HG03097 (cell line): ENCODE results near the gene RALA.

Source experiments
- ATAC-seq: cut with Tn5 transposase; IDR thresholded peaks from one replicate; pipeline ENCODE4 v1.9.1; 2021; ENCODE audit not compliant: unreplicated experiment, low FRiP score

RALA gene

DNA sequence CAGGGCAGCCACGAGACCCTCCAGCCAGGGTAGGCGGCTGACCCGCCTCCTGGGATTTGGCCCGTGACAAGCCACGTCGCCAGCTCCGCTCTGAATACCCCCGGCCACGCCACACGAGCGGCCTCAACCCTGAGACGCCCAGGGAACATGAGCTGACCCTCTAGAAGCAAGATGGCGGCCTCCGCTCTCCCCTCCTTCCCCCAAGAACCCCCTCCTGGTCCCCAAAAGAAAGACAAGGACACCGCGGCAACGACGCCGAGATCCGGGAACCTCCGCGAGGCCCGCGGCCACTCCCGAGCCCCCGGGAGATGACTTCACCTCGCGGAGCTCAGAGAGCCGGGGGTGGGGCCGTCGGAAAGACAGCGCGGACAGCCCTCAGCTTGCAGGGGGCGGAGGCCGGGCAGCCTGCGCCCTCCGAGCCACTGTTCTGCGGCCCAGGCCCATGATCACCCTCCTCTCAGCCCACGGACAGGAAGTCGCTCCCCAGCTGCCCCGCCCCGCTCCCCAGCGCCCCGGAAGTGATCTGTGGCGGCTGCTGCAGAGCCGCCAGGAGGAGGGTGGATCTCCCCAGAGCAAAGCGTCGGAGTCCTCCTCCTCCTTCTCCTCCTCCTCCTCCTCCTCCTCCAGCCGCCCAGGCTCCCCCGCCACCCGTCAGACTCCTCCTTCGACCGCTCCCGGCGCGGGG is at the start of gene RALA:
Gene RALA, plus strand, starts transcription at position 526 of the 685 bp plus-strand sequence. CDS start 63,096 bp downstream, outside the sequence.
- ATAC-seq: peak; percentile 90

DNA sequence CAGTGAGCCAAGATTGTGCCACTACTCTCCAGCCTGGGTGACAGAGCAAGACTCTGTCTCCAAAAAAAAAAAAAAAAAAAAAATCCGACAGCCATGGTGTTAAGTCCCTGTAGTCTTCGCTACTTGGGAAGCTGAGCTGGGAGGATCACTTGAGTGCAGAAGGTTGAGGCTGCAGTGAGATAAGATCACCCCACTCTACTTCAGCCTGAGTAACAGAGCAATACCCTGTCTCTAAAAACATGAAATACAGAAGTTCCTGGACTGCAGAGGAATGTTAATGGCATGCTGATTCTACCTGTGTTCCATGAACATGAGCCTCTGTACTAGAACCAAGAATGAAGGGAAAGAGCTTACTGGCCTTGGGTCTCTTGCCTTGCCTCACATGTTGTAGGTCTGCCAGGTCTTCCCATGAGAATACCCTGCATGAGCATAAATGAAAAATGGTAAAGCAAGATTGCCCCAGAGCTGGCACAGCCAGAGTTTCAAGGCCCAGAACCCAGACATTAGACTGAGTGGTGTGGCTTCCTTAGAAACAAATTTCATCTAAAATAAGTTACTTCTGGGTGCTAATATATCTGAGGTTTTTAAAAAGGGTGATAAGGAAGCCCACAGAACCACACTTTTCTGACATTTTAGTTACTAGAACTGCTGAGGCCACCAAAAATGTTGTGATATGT is 48.6 kb upstream of the RALA start:
- ATAC-seq: no peak

DNA sequence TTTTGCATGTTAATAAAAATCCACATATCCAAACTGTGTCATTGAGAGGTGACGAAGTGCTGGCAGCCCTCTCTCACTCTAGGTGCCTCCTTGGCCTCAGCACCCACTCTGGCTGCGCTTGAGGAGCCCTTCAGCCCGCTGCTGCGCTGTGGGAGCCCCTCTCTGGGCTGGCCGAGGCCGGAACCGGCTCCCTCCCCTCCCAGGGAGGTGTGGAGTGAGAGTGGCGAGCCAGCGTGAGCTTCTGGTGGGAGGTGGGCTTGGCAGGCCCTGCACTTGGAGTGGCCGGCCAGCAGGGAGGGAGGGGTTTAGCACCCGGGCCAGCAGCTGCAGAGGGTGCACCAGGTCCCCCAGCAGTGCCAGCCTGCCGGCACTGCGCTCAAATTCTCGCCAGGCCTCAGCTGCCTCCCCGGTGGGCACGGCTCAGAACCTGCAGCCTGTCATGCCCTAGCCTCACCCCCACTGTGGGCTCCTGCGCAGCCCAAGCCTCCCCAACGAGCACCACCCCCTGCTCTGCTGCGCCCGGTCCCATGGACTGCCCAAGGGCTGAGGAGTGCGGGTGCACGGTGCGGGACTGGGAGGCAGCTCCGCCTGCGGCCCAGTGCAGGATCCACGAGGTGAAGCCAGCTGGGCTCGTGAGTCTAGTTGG is 46.0 kb upstream of the RALA start:
- no peak for ATAC-seq

DNA sequence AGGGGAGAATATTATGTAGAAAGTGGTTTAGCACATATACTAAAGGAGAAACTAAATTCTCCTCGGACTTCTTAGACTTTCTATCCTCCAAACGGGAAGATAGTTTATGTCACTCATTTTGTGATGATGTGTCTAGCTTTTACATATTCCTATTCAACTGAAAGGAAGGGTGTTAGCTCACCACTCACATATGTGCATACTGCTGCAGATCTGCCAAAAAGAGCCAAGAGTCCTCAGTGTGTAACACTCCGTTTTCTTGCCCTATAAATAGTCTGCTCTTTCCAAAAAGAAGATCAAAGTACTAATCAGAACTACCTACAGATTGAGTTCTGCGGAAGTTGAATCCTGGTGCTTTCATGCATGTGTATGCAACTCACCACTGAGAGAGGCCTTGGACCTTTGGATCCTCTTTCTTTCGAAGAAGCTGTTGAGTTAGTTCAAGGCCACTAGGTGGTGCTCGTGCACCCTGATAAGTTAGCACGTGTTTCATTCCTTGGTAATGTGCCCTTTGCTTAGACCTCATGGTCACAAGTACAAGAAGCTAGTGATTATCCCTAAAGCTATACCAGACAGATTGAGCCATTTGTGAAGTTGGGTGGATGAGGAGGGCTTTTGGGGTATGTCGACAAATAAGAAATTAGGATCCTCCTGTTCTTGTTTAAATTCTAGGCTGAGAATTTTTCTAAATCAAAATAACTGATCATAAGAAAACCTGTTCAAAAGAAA is 43.1 kb upstream of the RALA start:
- peak; percentile 84 for ATAC-seq

DNA sequence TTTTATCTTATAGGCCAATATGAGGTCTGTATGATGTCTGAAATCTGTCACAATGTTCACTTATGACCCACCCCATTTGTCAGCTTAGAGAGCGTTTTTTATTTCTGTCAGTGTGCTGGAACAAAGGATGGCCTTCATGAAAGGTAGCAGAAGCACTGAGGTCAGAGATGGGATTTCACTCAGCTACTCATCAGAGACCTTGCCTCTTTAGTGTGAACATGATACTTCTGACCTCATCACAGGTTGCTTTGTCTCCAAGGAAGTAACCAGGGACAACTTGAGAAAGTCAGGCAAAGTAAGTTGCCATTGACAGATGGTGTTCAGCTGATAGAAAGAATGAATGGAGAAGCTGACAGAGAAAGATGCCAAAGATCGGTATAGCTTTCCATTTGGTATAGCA is 40.8 kb upstream of the RALA start:
- no peak for ATAC-seq

DNA sequence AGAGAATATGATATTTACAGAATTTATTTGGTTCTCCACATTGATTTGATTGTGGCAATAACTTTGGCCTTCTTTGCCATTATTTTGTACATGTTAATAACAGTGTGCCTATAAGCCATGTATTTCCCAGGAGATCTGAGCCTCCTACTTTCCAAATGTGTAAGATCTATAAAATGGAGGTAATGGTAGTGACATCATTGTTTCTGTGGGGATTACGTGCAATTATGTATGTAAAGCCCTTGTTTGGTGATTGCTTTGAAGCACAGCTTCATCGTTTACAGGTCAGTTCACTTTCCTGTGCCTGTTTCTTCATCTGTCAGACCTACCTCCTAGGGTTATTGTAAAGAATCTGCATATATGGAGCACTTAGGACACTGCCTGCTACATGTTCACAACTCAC is 39.8 kb upstream of the RALA start:
- ATAC-seq: no peak

DNA sequence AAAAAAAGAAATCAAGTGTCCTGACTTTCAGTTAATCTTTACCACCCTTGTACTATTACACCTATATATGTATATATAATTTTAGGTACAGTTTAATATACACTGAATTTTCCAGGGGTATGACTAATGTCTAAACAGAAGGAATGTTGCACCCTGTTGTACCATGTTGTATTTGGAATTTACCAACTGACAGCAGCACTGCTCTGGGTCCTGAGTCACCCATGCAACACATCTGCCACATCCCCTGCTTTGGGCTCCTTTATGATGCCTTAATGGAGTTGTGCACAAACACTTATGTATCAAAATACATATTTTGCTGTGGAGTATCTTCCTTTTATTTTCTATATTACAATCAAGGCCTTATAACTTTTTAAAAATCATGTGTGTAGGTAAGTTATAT is 36.0 kb upstream of the RALA start:
- ATAC-seq: no peak

- ATAC-seq: no peak
Measured at GRCh38 chr7:39588416-39588815, 35.0 kb upstream of the RALA start.

DNA sequence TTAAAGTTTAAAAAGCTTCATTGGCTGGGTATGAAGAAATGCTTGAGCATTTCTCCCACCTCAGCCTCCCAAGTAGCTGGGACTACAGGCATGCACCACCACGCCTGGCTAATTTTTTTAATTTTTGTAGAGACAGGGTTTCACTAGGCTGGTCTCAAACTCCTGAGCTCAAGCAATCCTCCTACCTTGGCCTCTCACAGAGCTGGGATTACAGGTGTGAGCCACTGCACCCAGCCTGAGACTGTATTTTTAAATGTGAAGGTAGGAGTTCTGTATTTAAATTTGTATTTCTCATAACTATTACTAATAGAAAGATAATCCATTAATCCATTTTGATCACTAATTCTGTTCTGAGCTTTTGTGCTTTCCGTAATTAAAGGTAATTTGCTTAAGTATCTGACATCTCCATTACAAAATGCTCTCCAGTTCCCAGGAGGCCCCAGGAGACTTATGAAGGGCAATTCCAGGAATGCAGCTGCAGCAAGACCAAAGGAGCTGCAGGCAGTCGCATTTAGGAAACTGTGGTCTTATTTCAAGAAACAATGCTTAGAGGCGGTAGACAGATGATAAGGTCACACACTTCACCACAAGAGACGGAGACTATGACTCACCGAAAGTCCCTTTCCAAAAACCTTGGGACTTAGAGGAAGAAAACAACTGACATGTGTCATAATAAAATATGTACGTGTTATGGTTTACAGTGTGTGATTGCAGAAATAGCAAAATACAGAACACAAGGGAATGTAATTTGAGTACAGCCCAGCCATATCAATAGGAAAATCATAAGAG is 33.9 kb upstream of the RALA start:
- ATAC-seq: peak; percentile 92

DNA sequence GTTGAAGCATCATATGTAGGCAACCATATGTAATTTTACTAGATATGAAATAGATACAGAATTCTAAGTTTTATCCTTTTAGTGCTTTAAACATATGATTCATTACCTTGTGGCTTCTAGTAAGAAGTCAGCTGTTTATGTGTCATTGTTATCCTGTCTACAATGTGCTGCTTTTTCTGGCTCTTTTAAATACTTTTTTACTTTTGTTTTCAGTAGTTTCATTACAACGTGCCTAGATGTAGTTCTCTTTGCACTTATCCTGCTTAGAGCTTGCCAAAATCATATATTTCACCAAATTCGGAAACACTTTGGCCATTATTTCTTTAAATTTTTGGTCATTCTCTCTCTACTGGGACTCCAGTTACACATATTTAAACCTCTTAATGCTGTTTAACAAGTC is 30.8 kb upstream of the RALA start:
- ATAC-seq: no peak

GRCh38 chr7:39594988-39595620 is 28.3 kb upstream of the RALA start:
- ATAC-seq: no peak

DNA sequence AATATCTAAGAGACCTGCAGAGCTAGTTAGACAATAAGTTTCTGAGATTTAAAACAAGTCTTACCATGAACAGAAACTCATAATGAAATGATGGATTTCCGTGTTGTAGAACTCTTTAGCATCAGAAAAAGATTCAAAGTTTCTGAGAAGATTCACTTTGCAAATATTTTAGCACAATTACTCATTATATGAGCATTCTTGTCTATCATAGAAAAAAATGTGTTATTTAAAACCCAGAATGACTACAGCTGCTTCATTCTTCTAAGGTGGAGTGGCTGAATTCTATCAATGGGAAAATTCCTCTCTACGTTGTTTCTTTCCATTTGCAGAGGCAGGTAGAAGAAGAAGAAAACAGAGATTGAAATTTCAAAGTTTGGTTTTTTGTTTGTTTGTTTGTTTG is 21.0 kb upstream of the RALA start:
- ATAC-seq: no peak

GRCh38 chr7:39603924-39604323 is 19.4 kb upstream of the RALA start:
- ATAC-seq: no peak

DNA sequence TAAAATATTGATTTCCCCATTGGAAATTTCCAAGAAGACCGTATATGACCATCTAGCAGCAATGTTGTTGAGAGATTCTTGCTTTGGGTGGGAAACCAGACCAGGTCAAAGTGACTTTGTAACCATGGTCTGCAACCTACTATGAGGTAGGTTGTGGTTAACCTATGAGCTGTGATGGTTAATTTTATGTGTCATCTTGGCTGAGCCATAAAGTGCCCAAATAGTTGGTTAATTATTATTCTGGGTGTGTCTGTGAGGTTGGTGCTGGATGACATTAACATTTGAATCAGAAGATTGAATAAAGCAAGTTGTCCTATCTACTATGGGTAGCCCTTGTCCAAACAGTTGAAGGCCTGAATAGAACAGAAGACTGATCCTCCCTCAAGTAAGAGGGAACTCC is 18.3 kb upstream of the RALA start:
- peak; percentile 55 for ATAC-seq

DNA sequence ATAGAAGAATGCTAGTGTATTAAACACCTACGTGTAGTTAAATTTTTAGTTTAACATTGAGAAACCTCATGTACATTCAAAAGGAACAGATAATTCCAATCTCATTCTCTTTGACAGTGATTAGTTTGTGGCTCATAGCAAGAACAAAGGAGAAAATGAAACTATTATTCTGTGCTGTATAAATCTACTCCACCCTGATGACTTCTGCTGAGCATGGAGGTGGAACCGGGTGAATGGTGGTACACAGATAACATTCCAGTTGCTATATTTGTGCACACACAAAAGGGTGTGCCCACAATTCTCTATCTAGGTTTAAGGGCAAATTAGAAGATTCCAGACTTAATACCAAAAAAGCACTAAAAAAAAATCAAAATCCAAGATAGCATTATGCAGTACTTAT is 17.0 kb upstream of the RALA start:
- no peak for ATAC-seq

- ATAC-seq: no peak
Measured at GRCh38 chr7:39606941-39607340, 16.4 kb upstream of the RALA start.

DNA sequence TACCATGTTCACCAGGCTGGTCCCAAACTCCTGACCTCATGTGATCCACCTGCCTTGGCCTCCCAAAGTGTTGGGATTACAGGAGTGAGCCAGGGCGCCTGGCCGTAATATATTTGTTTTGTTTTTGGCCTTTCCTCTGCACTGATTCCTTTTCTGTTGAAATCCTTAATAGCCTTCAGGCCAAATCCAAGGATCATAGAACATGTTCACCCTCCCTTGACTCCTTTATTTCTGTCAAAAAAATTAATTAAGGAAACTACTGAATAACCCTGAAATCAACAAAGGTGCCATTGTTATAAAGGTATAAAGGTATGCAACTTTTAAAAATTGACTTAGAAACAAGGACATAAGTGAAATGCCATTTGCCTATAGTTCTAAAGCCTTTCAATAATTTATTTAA is 15.5 kb upstream of the RALA start:
- no peak for ATAC-seq

- ATAC-seq: no peak
Measured at GRCh38 chr7:39608278-39608677, 15.1 kb upstream of the RALA start.

DNA sequence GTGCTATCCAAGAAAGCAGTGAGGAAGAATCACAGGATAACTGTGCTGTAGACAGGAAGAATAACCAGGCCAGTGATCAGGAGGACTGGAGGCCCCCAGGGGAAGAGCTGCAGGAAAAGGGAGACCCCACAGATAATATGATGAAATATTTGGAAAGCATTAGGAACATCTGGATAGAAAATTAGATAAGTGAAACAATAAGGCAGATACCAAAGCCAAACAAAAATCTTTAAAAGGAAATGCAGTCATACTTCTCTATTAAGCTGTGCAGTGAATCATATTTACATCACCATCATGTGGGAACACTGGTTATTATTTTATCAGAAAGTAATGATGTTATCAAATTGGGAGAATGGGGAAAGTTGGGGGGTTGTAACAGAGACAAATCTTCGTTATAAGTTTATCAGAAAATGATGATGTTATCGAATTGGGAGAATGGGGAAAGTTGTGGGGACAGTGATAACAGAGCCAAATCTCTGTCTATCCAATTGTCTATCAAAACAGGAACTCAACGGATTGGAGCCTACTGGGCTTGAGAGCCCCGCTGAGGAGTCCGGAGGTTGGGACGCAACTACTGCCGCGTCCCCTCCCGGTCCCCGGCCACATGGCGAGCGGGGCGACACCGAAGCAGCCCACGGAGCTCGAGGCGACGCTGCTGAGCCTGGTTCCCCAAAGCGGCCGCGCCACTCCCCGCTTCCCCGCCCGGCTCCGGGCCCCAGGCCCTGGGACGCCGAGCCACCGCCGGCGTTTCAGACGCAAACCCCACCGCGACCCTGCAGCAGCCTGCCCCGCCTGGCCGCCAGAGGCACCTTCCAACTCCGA is 14.0 kb upstream of the RALA start:
- no peak for ATAC-seq
